SK-N-SH (cell line): ENCODE results near the gene MAST1.

Experiments used
- ELF1 ChIP-seq: IDR thresholded peaks from 2 replicates; pipeline ENCODE4 v1.4.0; 2012
- FOXJ3 ChIP-seq: sonication (generic); formaldehyde crosslinking; IDR thresholded peaks from 2 replicates; pipeline ENCODE4 v1.5.1; 2020; ENCODE audit warnings: mild to moderate bottlenecking, missing genetic modification reagents
- MAX ChIP-seq: IDR thresholded peaks from 2 replicates; pipeline ENCODE4 v1.4.0; 2012; ENCODE audit warnings: low read depth
- MEF2A ChIP-seq: IDR thresholded peaks from 2 replicates; pipeline ENCODE4 v1.4.0; 2012; ENCODE audit warnings: low read depth, borderline replicate concordance
- POLR2AphosphoS5 ChIP-seq: IDR thresholded peaks from 2 replicates; pipeline ENCODE4 v1.6.1; 2012; ENCODE audit warnings: low read depth, low read length
- RFX5 ChIP-seq: IDR thresholded peaks from 2 replicates; pipeline ENCODE4 v1.6.1; 2012; ENCODE audit warnings: mild to moderate bottlenecking, improper control_type of control experiment, low read length
- SIN3A ChIP-seq: IDR thresholded peaks from 2 replicates; pipeline ENCODE4 v1.6.1; 2012; ENCODE audit warnings: low read depth, mild to moderate bottlenecking, low read length, moderate library complexity, borderline replicate concordance
- SMC3 ChIP-seq: IDR thresholded peaks from 2 replicates; pipeline ENCODE4 v1.6.1; 2012; ENCODE audit warnings: low read depth, low read length, improper control_type of control experiment
- TAF1 ChIP-seq: IDR thresholded peaks from 2 replicates; pipeline ENCODE4 v1.6.1; 2012; ENCODE audit warnings: low read depth, mild to moderate bottlenecking, low read length, moderate library complexity, borderline replicate concordance
- TEAD4 ChIP-seq: IDR thresholded peaks from 2 replicates; pipeline ENCODE4 v1.4.0; 2012; ENCODE audit warnings: mild to moderate bottlenecking, borderline replicate concordance; ENCODE audit not compliant: insufficient read depth
- YY1 ChIP-seq: IDR thresholded peaks from 2 replicates; pipeline ENCODE4 v1.4.0; 2012; ENCODE audit warnings: low read depth, mild to moderate bottlenecking
- TF ChIP-seq, protein P1 (sequence below): fragments of 200-600 bp; sonication (generic); IDR thresholded peaks from 2 replicates; pipeline ENCODE4 v1.6.1; 2017; ENCODE audit warnings: antibody characterized with exemption, mild to moderate bottlenecking, moderate library complexity
- TF ChIP-seq, protein P2 (sequence below): IDR thresholded peaks from 2 replicates; pipeline ENCODE4 v1.4.0; 2012; ENCODE audit warnings: low read depth, borderline replicate concordance

DNA sequence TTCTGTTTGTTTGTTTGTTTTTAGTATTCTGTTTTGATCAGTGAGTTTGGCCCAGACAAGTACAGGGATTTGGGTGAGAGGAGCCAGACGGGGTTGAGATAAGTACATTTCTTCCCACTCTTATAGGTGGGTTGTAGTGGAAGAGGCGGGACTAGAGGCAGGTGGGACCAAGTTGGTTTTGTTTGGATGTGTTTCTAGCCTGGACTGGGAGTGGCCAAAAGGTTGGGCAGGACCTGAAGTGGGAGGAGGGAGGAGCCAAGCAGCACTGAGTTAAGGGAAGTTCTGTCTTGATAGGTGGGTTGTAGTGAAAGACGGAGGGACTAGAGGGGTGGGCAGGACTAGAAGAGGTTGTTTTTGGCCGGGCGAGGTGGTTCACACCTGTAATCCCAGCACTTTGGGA is 33.9 kb downstream of the MAST1 start:
- TF ChIP-seq MEF2A (no peak), MAX (no peak), TAF1 (no peak), TEAD4 (no peak), SMC3 (no peak), YY1 (no peak), FOXJ3 (CRISPR knock-in tag) (no peak), SIN3A (no peak), POLR2AphosphoS5 (no peak), RFX5 (no peak), ELF1 (no peak)
- TF ChIP-seq, protein P1, sequence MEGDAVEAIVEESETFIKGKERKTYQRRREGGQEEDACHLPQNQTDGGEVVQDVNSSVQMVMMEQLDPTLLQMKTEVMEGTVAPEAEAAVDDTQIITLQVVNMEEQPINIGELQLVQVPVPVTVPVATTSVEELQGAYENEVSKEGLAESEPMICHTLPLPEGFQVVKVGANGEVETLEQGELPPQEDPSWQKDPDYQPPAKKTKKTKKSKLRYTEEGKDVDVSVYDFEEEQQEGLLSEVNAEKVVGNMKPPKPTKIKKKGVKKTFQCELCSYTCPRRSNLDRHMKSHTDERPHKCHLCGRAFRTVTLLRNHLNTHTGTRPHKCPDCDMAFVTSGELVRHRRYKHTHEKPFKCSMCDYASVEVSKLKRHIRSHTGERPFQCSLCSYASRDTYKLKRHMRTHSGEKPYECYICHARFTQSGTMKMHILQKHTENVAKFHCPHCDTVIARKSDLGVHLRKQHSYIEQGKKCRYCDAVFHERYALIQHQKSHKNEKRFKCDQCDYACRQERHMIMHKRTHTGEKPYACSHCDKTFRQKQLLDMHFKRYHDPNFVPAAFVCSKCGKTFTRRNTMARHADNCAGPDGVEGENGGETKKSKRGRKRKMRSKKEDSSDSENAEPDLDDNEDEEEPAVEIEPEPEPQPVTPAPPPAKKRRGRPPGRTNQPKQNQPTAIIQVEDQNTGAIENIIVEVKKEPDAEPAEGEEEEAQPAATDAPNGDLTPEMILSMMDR: no peak
- TF ChIP-seq, protein P2, sequence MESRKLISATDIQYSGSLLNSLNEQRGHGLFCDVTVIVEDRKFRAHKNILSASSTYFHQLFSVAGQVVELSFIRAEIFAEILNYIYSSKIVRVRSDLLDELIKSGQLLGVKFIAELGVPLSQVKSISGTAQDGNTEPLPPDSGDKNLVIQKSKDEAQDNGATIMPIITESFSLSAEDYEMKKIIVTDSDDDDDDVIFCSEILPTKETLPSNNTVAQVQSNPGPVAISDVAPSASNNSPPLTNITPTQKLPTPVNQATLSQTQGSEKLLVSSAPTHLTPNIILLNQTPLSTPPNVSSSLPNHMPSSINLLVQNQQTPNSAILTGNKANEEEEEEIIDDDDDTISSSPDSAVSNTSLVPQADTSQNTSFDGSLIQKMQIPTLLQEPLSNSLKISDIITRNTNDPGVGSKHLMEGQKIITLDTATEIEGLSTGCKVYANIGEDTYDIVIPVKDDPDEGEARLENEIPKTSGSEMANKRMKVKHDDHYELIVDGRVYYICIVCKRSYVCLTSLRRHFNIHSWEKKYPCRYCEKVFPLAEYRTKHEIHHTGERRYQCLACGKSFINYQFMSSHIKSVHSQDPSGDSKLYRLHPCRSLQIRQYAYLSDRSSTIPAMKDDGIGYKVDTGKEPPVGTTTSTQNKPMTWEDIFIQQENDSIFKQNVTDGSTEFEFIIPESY: no peak
